ENCODE data around the gene KIF26A.

The KIF26A gene

GRCh38 chr14:104142136-104142945, 4.0 kb downstream of the KIF26A start:
- Histone ChIP-seq H3K27ac (ENCODE audit: low read length) (no peak overlapping the region), H3K27me3 (ENCODE audit: control insufficient read depth in 1 of 2, insufficient read depth in 2 of 2, low read length in 2 of 2) (peaks cover 10 to 26% of the 10 kb centered on the region in 2 donors), H3K4me3 (ENCODE audit: low read length in 2 of 2) (no peak overlapping the region), H3K4me1 (ENCODE audit: control insufficient read depth, insufficient read depth, low read length) (peaks cover 11% of the 10 kb centered on the region), H3K9ac (ENCODE audit: low read length in 2 of 2) (no peak overlapping the region), H3K9me3 (ENCODE audit: control insufficient read depth in 2 of 2, low read length in 2 of 2) (no peaks in the 10 kb centered on the region), H3K36me3 (ENCODE audit: control insufficient read depth in 2 of 2, insufficient read depth in 2 of 2, low read length in 2 of 2) (no peaks in the 10 kb centered on the region)

- H3K27ac ChIP-seq (ENCODE audit: low read length), result no peak overlapping the region
- H3K4me1 ChIP-seq (ENCODE audit: control insufficient read depth, insufficient read depth, low read length), result peaks cover 6% of the 10 kb centered on the region
- H3K36me3 ChIP-seq (ENCODE audit: control insufficient read depth in 2 of 2, insufficient read depth in 2 of 2, low read length in 2 of 2), result no peaks in the 10 kb centered on the region
- H3K9me3 ChIP-seq (ENCODE audit: control insufficient read depth in 2 of 2, low read length in 2 of 2), result no peaks in the 10 kb centered on the region
- H3K9ac ChIP-seq (ENCODE audit: low read length in 2 of 2), result no peak overlapping the region
- peaks cover 10 to 20% of the 10 kb centered on the region in 2 donors for H3K27me3 ChIP-seq (ENCODE audit: control insufficient read depth in 1 of 2, insufficient read depth in 2 of 2, low read length in 2 of 2)
- no peak overlapping the region for H3K4me3 ChIP-seq (ENCODE audit: low read length in 2 of 2)
Observed at GRCh38 chr14:104142946-104143470, 4.6 kb downstream of the KIF26A start.

GRCh38 chr14:104143521-104144452, 5.4 kb downstream of the KIF26A start:
- Histone ChIP-seq H3K27me3 (ENCODE audit: control insufficient read depth in 1 of 2, insufficient read depth in 2 of 2, low read length in 2 of 2) (peaks cover 10 to 12% of the 10 kb centered on the region in 2 donors), H3K9me3 (ENCODE audit: control insufficient read depth in 2 of 2, low read length in 2 of 2) (no peaks in the 10 kb centered on the region), H3K9ac (ENCODE audit: low read length in 2 of 2) (no peak overlapping the region), H3K36me3 (ENCODE audit: control insufficient read depth in 2 of 2, insufficient read depth in 2 of 2, low read length in 2 of 2) (no peaks in the 10 kb centered on the region), H3K27ac (ENCODE audit: low read length) (no peak overlapping the region), H3K4me1 (ENCODE audit: control insufficient read depth, insufficient read depth, low read length) (no peaks in the 10 kb centered on the region), H3K4me3 (ENCODE audit: low read length in 2 of 2) (no peak overlapping the region)

GRCh38 chr14:104144453-104144790, 6.0 kb downstream of the KIF26A start:
- no peaks in the 10 kb centered on the region for H3K9me3 ChIP-seq (ENCODE audit: control insufficient read depth in 2 of 2, low read length in 2 of 2)
- H3K4me1 ChIP-seq (ENCODE audit: control insufficient read depth, insufficient read depth, low read length), result peaks cover 3% of the 10 kb centered on the region
- no peak overlapping the region for H3K4me3 ChIP-seq (ENCODE audit: low read length in 2 of 2)
- H3K27ac ChIP-seq (ENCODE audit: low read length), result no peak overlapping the region
- peaks cover 6% of the 10 kb centered on the region in 2 donors for H3K27me3 ChIP-seq (ENCODE audit: control insufficient read depth in 1 of 2, insufficient read depth in 2 of 2, low read length in 2 of 2)
- no peaks in the 10 kb centered on the region for H3K36me3 ChIP-seq (ENCODE audit: control insufficient read depth in 2 of 2, insufficient read depth in 2 of 2, low read length in 2 of 2)
- H3K9ac ChIP-seq (ENCODE audit: low read length in 2 of 2), result no peak overlapping the region

GRCh38 chr14:104144911-104145825, 6.8 kb downstream of the KIF26A start:
- Histone ChIP-seq H3K4me1 (ENCODE audit: control insufficient read depth, insufficient read depth, low read length) (peaks cover 3% of the 10 kb centered on the region), H3K27ac (ENCODE audit: low read length) (no peak overlapping the region), H3K36me3 (ENCODE audit: control insufficient read depth in 2 of 2, insufficient read depth in 2 of 2, low read length in 2 of 2) (no peaks in the 10 kb centered on the region), H3K27me3 (ENCODE audit: control insufficient read depth in 1 of 2, insufficient read depth in 2 of 2, low read length in 2 of 2) (no peaks in the 10 kb centered on the region), H3K9ac (ENCODE audit: low read length in 2 of 2) (no peak overlapping the region), H3K9me3 (ENCODE audit: control insufficient read depth in 2 of 2, low read length in 2 of 2) (no peaks in the 10 kb centered on the region), H3K4me3 (ENCODE audit: low read length in 2 of 2) (no peak overlapping the region)

- Histone ChIP-seq H3K9me3 (ENCODE audit: control insufficient read depth in 2 of 2, low read length in 2 of 2) (no peaks in the 10 kb centered on the region), H3K4me1 (ENCODE audit: control insufficient read depth, insufficient read depth, low read length) (peaks cover 7% of the 10 kb centered on the region), H3K4me3 (ENCODE audit: low read length in 2 of 2) (no peak overlapping the region), H3K36me3 (ENCODE audit: control insufficient read depth in 2 of 2, insufficient read depth in 2 of 2, low read length in 2 of 2) (no peaks in the 10 kb centered on the region), H3K27ac (ENCODE audit: low read length) (no peak overlapping the region), H3K27me3 (ENCODE audit: control insufficient read depth in 1 of 2, insufficient read depth in 2 of 2, low read length in 2 of 2) (no peaks in the 10 kb centered on the region), H3K9ac (ENCODE audit: low read length in 2 of 2) (no peak overlapping the region)
Observed at GRCh38 chr14:104145826-104146601, 7.6 kb downstream of the KIF26A start.

GRCh38 chr14:104146651-104147345, 8.4 kb downstream of the KIF26A start:
- Histone ChIP-seq H3K9ac (ENCODE audit: low read length in 2 of 2) (no peak overlapping the region), H3K27me3 (ENCODE audit: control insufficient read depth in 1 of 2, insufficient read depth in 2 of 2, low read length in 2 of 2) (no peaks in the 10 kb centered on the region), H3K4me3 (ENCODE audit: low read length in 2 of 2) (no peak overlapping the region), H3K4me1 (ENCODE audit: control insufficient read depth, insufficient read depth, low read length) (peaks cover 7% of the 10 kb centered on the region), H3K36me3 (ENCODE audit: control insufficient read depth in 2 of 2, insufficient read depth in 2 of 2, low read length in 2 of 2) (no peaks in the 10 kb centered on the region), H3K9me3 (ENCODE audit: control insufficient read depth in 2 of 2, low read length in 2 of 2) (no peaks in the 10 kb centered on the region), H3K27ac (ENCODE audit: low read length) (no peak overlapping the region)

GRCh38 chr14:104147346-104148125, 9.1 kb downstream of the KIF26A start:
- H3K4me1 ChIP-seq (ENCODE audit: control insufficient read depth, insufficient read depth, low read length), result peaks cover 7% of the 10 kb centered on the region
- no peak overlapping the region for H3K4me3 ChIP-seq (ENCODE audit: low read length in 2 of 2)
- H3K27me3 ChIP-seq (ENCODE audit: control insufficient read depth in 1 of 2, insufficient read depth in 2 of 2, low read length in 2 of 2), result peaks cover 0 to 2% of the 10 kb centered on the region in 2 donors

More at GRCh38 chr14:104147346-104148125, 9.1 kb downstream of the KIF26A start:
- H3K9ac ChIP-seq (ENCODE audit: low read length in 2 of 2), result no peak overlapping the region
- H3K9me3 ChIP-seq (ENCODE audit: control insufficient read depth in 2 of 2, low read length in 2 of 2), result no peaks in the 10 kb centered on the region
- no peaks in the 10 kb centered on the region for H3K36me3 ChIP-seq (ENCODE audit: control insufficient read depth in 2 of 2, insufficient read depth in 2 of 2, low read length in 2 of 2)
- no peak overlapping the region for H3K27ac ChIP-seq (ENCODE audit: low read length)
